Inferior parietal cortex (tissue), 1 donor: Measurements from ENCODE around the gene POR.
A peak's percentile ranks its signal among the peaks of the same experiment; 100 is the strongest.
"Not testable (repeated sequence)": the region's sequence is repeated elsewhere in the genome, so short reads cannot be mapped to it uniquely, and the experiment has no call there.

ENCODE experiments used
- DNase-seq: peaks from one replicate; pipeline ENCODE4 v3.0.0-alpha.2; 2016; ENCODE audit errors: extremely low spot score

The POR gene

DNA sequence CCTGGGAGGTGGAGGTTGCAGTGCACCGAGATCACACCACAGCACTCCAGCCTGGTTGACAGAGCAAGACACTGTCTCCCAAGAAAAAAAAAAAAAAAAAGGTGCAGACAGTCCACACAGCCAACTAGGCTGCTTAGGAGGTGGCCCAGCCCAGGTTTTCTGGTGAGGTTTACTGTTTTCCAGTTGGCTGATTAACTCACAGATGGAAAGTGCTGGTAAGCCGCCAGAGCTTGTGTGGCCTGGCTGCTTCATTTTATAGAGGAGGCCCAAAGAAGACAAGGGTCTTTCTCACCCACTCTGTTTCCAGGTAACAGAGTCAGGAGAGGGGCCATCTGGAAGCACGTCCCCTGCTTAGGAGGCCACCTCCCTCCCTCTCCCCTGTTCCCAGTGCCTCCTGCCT, 29.9 kb upstream of the POR start:
- DNase-seq: no peak

DNA sequence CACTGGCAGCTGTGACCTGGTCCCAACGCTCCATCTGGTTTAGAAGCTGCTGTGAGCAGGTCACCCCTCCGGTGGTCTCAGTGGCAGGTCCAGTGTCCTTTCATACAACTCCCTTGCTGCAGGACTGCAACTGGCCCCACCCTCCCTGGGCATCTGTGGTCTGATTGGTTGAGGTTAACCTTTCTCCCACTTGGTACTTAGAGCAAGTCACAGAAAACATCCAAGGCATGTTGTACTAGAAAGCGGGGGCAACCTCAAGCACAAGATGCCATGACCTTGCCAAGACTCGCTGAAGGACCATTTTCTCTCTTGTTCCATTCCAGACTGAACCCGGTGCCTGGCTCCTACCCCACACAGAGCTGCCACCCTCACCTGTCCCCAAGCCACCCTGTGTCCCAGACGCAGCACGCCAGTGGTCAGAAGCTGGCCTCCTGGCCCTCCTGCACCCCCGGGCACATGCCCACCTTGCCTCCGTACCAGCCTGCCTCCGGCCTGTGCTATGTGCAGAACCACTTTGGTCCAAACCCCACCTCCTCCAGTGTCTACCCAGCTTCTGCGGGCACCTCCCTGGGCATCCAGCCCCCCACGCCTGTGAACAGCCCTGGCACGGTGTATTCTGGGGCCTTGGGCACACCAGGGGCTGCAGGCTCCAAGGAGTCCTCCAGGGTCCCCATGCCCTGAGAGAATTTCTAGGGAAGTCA, 27.1 kb upstream of the POR start:
- DNase-seq: no peak

DNA sequence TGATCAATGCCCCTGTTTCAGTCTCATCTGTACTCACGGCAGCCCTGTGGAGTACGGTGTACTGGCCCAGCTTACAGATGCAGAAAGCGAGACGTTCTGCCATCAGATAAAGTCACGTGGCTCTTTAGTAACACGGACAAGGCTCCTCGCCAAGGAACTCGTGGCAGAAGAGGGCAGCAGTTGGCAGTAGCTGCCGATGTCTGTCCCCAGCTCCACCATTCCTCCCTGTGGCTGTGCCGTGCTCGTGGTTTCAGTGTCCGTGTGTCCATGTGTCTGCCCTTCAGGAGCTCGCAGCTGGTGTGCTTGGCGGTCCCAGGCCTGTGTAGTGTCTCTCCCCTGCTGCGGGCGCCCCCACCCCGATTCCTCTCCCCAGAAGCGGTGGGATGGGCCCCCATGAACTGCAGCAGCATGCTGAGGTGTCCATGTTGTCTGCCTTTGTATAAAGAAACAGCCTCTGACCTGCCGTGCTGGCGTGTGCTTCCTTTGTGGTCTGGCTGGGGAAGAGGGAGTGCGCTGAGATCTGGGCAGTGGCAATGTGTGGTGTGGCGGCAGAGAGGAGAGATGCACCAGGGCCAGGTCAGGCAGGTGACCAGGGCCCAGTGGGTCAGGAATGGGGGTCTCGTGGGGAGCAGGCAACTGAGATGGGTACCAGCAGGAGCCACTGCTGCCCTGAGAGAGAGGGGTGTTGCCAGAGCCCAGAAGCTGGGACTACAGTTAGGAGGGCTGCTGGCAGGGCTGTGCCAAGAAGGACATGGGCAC, 26.3 kb upstream of the POR start:
- DNase-seq: peak; percentile 68

DNA sequence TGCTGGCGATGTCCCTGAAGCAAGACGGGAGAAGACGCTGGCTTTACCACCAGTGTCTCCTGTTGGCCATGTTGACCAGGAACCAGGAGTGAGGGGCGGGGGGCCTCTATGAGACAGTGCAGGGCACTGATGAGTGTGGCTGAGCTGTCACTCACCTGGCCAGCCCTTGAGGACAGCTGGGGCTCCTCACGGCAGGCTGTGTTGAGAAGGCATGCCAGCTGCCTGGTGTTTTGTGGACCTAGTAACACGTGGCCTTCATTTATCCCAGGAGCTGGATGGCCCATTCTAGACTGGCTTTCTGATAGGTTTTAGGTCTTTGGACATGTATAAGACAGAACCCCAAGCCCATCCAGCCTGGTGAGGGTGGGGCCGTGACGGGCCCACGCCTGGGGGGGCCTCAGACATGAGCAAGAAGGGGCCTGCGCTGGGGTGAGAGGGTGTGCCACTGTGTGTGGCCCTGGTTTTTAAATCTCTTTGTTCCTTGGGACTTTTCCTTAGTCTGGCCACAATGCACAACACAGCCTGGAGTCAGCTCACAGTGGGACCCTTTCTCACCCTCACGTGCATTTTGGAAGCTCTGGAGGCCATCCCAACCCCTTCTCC, 25.6 kb upstream of the POR start:
- DNase-seq: no peak

DNA sequence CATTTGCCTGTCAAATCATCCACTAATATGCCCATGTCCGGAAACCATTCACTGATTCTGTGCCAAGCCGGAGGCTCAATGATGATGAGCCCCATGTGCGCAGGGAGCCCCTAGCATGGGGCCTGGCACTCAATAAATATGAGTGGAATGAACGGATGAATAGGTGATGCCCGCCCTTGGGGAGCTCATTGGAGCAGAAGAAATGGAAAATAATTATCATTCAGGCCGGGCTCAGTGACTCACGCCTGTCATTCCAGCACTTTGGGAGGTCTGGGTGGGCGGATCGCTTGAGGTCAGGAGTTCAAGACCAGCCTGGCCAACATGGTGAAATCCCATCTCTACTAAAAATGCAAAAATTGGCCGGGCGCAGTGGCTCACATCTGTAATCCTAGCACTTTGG, 25.1 kb upstream of the POR start:
- DNase-seq: no peak

DNA sequence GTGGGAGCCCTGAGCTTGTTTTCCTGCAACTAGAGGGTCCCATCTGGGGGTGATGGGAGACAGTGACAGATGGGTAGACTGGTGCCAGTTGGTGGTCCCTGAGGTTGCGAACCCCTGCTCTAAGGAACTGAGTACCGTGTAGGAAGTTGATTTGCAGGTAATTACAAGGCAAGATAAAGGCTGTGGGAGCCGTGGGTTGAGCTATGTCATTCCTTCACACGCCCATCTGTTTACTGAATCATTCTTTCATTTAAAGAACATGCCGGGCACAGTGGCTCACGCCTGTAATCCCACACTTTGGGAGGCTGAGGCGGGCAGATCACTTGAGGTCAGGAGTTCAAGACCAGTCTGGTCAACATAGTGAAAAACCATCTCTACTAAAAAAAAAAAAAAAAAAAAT, 23.7 kb upstream of the POR start:
- not testable (repeated sequence) for DNase-seq

DNA sequence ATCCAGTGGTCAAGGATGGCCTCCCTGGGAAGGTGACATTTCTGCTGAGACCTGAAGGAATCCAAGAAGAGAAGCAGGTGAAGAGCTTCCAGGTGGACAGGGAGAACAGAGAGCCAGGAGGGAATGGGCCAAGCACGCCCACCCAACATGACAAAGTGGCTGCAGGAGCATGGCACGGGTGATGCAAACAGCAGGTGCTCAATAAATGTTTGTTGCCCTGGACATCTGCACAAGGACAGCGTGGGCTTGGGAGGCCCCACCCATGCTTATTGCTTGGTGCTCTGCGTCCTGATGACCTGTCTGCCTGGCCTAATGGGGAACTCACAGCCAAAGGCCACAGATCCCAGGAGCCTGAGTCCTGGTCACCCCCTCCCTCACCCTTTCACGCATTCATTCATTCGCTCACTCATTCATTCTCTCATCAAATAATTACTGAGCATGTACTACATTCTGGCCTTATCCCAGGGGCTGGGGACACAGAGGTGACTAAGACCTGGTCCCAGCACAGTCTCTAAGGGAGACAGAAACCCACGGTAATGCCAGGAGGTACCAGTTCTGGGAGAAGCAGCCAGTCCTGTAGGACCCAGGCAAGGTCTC, 23.0 kb upstream of the POR start:
- DNase-seq: no peak

DNA sequence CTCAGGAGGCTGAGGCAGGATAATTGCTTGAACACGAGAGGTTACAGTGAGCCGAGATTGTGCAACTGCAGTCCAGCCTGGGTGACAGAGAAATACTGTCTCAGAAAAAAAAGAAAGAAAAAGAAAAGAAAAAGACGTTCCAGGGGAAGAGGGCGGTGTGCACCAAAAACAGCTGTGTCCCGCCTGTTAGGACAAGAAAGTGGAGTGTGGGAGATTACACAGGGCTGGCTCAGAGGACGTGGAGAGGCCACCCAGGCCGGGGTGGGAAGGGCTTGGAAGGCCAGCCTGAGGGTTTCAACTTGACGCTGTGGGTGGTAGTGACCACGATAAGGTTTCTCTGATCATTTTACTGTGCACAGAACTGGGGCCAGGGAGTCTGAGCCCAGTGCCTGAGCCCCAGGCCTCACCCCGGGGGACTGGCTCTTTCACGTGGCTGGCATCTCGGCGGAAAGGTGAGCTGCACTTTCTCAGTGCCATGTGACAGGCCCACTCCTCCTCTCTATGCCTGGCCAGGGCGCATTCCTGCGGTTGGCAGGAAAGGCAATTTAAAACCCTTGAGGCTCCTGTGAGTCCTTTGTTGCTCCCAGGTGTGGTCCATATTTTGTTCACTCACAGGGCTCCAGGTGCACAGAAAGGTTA, 22.2 kb upstream of the POR start:
- DNase-seq: no peak

DNA sequence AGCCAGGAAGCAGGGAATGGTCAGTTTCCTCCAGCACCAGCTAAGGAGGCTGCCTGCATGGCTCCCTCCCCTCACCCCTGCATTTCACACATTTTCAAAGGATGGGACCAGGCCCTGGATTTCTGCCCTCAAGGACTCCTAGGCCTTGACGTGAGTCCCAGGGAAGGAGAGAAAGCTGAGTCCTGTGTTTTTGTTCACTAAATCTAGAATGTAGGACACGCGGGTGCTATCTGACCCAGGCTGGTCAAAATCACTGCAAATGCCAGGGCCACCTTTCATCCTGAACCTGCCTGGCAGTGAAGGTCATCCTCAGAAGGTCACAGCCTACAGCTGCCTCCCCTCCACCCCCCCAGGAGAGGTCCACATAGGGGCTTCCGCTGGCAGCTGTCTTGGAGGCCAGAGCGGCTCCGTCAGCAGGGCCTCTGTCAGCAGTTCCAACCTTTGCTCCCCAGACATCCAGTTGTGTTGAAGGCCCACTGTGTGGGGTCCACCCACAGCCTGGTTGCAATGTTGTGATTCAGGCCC, 18.1 kb upstream of the POR start:
- DNase-seq: no peak

DNA sequence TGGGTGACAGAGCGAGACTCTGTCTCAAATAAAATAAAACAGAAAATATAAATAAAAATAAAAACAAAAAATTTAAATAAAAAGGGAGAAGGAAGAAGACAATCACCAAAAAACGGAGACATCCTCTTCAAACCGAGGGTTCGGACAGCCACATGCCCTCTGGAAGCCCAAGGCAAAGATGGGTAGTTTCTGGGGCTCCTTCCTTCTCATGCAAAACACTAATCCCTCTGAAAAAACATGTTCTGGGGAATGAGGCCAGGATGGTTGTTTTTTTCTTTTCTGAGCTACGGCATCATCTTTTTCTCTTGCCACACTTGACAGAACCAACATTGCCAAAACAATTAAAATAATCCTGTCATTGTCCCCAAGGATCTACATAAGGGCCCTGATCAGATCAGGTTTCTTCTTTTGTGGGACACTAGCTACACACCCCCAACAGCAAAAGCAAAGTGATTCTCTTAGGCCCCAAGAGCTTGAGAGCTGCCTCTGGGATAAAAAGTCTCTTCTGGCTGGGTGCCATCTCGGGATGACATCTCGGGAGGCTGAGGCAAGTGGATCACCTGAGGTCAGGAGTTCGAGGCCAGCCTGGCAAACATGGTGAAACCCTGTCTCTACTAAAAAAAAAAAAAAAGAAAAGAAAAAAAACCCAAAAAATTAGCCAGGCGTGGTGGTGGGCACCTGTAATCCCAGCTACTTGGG, 14.2 kb upstream of the POR start:
- no peak for DNase-seq

DNA sequence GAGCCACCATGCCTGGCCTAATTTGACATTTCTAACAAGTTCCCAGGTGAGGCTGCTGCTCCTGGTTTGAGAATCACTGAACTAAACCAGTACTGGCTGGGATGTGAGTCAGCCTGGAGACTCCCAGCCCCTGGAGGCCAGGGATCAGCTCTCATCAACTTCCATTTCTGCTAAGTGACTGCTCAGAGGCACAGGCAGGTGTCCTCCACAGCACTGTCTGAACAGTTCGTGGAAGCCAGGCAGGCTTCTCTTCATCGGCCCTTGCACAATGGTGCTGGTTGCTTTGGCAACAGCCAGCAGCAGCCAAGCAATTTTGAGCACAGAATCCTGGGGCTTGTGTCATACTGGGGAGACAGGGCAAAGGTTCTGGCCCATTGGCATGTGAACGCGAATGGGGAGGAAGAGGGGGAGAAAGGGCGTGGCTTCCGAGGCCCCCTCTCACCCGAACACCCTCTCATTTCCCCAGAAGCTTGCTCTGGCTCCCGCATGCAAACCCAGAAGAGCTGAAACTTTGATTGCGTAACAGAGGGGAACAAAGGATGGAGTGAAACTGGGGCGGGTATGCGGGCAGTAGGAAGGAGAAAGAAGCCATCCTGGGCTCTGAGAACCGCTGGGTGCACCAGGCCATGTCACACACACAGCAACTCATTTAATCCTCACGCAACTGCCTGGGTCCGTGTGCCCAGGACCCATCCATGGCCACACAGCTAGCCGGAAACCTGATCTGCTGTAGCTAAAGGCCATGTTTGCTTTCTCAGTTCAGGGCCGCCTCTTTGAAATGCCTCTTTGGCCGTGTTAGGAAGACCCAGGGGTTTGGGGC, 9.0 kb upstream of the POR start:
- DNase-seq: peak; percentile 57

DNA sequence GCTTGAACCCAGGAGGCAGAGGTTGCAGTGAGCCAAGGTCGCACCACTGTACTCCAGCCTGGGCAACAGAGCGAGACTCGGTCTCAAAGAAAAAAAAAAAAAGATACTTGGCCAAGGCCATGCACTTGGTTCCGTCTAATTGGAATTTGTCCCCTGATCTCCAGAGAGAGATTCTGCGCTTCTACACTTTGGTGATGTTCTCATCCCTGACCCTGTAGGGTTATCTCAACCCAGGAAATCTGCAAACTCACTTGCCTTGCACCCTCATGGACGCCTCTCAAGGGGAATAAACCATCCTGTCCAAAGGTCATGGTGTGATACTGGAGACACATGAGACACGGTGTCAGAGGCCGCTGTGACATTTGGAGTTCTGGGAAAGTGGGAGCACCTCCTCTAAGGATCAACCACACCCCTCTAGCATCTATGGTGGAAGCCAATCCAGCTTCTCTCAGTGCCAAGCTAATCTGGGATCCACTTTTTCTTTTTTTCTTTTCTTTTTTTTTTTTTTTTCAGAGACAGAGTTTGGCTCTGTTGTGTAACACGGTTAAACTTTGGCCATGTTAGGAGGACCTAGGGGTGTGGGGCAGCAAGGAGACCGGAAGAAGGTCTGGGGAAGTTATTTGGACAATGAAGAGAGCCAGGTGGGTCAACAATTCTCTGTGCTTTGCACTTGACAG, 7.8 kb upstream of the POR start:
- no peak for DNase-seq

DNA sequence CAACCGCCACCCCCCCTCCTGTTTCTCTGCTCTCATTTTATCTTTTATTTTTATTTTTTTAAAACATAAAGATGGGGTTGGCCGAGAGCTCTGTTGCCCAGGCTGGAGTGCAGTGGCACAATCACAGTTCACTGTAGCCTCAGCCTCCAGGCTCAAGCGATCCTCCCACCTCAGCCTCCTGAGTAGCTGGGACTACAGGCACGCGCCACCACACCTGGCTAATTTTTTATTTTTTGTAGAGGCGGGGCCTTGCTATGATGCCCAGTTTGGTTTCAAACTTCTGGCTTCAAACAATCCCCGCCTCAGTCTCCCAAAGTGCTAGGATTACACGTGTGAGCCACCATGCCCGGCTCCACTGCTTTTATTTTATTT, 7.3 kb upstream of the POR start:
- not testable (repeated sequence) for DNase-seq

DNA sequence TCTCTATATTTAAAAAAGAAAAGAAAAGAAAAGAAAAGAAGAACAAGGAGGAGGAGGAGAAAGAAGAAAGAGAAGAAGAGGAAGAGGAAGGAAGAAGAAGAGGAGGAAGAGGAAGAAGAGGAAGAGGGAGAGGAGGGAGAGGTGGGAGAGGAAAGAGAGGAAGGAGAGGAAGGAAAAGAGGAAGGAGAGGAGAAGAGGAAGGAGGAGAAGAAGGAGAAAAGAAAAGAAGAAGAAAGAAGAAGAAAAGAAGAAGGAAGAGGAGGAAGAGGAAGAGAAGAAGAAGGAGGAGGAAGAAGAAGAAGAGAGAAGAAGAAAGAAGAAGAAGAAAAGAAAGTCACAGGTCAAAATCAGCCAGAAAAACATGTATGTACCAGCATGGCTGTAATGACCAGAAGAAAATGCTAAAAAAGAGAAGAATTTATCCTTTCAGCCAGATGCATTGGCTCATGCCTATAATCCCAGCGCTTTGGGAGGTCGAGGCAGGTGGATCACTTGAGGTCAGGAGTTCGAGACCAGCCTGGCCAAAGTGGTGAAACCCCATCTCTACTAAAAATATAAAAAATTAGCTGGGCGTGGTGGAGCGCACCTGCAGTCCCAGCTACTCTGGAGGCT, 5.3 kb upstream of the POR start:
- DNase-seq: no peak

DNA sequence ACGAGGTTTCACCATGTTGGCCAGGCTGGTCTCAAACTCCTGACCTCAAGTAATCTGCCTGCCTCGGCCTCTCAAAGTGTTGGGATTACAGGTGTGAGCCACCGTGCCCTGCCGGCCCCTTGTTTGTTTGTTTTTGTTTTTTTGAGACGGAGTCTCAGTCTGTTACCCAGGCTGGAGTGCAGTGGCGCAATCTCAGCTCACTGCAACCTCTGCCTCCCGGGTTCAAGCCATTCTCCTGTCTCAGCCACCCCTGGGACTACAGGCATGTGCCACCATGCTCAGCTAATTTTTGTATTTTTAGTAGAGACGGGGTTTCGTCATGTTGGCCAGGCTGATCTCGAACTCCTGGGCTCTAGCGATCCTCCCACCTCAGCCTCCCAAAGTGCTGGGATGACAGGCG, 3.8 kb upstream of the POR start:
- DNase-seq: not testable (repeated sequence)

DNA sequence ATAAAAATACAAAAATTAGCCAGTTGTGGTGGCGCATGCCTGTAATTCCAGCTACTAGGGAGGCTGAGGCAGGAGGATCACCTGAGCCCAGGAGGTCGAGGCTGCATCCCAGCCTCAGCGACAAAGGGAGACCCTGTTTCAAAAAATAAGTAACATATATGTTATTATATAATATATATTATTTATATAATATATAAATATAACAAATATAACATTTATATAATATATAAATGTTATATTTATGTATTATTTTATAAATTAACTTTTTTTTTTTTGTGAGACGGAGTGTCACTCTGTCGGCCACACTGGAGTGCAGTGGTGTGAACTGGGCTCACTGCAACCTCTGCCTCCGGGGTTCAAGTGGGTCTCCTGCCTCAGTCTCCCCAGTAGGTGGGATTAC, 1.5 kb upstream of the POR start:
- no peak for DNase-seq

DNA sequence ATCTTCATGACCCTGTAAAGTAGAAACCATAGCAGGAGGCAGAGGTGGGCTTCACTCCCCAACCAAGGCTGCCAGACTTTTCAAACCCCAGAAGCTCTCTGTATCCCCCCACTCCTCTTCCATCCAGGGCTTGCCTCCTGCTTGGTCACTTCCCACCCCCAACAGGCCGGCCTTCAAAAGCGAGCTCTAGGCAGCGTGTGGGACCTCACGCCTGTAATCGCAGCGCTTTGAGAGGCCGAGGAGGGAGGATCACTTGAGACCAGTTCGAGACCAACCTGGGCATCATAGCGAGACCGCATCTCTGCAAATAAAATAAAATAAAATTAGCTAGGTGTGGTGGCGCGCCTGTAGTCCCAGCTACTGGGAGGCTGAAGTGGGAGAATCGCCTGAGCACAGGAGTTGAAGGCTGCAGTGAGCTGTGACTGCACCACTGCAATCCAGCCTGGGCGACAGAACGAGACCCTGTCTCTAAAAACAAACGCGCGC, 743 bp upstream of the POR start:
- DNase-seq: no peak

DNA sequence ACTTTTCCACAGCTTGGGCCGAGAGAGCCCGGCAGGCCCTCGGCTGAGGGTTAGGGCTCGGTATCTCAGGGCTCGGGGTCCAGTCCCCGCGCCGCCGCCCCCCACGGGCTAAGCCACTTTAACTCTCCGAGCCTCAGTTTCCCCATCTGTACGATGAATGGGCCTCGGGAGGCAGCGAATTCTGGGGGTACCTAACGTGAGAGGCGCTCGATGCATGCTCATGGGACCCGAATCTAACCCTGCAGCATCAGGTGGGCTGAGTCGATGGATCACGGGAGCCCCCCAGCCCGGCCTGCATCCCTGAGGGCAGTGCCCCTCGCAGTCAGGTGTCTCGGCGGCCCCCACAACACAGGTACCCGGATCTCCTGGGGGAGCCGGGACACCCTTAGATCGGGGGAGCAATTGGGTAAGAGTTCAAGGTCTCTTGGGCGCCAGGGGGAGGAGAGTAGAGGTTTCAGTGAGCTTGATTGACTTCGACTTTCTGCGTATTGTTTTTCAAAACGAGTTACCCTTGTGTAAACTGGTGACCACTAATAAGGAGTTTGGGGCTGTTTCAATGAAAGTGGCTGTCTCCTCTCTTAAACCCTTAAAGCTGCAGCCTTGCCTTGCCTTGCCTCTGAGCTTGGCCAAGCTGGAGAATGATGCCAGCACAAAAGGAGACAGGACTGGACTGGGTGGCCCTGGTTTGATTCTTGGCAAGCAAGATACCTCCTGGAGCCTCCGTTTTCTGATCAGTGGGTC, 631 bp downstream of the POR start:
- DNase-seq: peak; percentile 29

DNA sequence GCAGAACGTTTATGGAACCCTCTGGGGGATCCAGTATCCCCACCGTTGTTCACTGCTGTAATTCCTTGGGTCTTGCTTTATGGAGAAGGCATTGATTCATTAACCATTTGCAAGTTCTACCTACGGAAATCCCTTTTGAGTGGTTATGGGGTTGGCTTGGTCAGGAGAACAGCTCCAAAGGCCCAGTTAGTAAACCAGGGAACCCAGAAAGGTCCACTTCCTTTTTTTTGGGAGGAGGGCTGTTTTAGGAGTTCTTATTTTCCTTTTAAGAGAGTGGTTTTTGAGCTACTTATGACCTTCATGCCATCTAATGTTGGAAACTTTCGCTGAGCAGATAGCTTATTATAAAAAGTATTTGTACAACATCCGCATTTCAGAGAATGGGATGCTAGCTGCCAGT, 1.3 kb downstream of the POR start:
- DNase-seq: no peak
